NCI-H2171 (cell line): ENCODE results near the gene SYT13.

Source experiments
- DNase-seq: peaks from one replicate; lab custom pipeline; 2025; lab: John Stamatoyannopoulos, UW

SYT13 gene

DNA sequence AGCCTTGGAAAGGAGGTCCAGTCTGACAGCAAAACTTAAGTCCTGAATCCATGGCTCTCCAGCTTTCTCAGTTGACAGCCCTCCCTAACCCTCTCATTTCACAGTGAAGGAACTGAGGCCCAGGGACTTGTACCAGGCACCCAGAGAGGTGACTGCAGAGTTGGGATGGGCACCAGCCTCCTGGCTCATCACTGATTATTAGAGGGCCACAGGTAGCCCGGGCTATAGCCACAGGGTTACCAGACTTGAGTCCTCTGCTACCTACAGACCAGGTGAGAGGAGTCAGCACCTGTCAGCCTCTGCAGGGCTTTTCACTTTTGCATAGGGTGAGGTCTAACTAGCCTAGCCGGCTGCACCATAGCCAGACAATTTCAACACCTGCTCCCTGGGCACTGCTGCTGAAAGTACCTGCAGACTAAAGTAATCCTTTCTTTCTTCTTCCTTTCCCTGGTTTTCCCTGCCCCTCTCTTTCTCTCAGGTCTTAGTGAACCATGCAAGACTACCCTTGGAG, 37.6 kb downstream of the SYT13 start:
- DNase-seq: no peak

DNA sequence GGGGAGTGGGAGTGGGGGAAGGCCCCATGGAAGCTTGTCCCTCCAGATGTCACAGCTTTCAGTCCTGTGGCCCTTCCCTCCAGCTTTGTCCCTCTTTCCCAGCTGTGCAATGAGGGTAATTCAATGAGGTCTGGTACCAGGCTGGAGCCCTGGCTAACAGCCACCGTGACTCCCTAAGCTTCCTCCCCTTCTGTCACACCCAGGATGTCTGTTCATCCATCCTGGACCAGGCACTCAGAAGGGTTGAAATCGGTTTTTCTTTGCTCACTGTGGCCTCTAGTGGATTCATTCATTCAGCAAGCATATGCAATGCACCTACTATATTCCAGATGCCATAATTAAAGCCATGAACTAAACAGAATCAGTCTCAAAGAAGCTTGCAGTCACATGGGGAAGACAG, 38.7 kb downstream of the SYT13 start:
- DNase-seq: no peak

DNA sequence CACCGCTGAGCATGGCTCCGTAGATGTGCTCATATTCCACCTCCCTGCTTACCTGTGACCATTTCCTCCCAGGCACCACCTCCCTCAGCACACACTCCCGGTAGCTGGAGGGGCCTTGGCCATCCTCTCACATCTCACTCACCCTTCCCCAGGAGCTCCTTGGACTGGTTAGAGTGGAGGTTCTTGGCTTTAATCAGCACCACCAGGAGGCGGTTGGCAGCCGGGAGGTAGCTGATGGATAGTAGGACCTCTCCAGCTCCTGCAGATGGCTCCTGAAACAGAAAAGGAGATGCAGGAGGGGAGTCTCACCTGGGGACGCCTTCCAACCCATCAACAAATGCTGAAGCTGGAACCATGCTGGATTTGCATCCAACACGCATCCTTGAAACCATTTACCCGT, 39.9 kb downstream of the SYT13 start:
- DNase-seq: no peak

DNA sequence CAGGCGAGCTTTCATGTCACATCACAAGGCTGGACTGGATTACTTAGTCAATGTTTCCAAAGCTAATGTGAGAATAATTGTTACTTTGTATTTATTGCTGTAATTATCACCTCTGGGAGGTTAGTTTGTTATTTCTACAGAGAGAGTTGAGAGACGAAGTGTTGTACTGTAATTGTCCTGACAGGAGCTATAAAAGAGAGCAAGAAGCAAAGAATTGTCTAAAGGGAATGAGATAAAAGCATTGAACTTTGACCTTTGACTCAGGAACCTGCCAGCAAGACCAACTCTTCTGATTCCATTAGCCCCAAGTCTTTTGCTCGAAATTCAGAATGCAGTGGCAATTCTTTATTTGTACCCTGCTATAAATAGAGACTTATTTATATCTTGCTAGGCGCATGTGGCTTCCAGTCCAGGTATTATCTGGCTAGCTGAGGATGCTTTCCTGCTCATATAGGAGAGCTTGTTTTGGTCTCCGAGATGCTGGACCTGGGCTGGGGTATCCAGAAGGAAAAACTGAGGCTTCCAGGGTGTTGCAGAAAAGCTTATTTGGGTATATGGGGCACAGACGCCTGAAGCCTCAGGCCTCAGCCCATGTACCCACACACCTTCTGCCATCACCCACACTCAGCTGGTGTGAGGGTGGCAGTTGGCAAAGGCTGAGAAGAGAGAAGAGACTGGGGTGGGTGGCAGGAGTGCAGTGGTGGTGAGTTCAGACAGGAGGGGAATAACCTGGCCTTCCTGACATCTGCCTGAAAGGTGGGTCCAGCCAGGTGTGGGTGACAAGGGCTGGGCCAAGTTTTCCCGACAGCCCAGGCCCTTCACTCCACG, 40.7 kb downstream of the SYT13 start:
- DNase-seq: no peak

DNA sequence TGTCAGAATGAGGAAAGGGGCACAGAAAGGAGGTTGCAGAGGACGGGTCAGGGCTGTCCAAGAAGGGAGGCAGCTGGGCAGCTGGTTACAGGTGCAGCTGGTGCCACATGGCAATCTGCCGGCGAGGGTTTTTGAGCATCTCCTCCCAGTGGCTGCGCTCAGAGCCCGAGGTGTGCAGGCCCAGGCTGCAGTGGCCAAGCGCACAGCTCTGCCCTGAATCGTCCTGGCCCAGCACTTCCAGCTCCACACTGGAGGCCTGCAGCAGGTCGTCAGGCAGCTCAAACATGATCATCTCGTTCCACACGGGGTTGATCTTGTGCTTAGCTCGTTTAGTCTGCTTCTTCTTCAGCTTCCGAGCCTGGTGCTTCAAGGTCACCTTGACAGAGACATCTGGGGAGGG, 42.2 kb downstream of the SYT13 start:
- DNase-seq: no peak

DNA sequence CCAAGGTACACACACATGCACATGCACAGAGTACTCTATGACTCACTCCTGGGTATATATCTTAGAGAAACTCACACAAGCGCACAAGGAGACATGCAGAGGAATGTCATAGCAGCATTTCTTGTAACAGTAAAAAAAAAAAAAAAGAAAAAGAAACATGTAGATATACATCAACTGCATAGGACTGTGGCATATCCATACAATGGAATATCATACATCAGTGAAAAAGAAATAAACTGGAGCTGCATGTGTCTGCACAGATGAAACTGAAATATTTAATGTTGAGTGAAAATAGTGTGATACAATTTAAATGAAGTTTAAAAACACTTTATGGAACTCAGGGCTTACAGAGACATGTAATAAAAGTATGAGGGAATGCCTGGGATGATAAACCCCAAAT, 46.4 kb downstream of the SYT13 start:
- no peak for DNase-seq

DNA sequence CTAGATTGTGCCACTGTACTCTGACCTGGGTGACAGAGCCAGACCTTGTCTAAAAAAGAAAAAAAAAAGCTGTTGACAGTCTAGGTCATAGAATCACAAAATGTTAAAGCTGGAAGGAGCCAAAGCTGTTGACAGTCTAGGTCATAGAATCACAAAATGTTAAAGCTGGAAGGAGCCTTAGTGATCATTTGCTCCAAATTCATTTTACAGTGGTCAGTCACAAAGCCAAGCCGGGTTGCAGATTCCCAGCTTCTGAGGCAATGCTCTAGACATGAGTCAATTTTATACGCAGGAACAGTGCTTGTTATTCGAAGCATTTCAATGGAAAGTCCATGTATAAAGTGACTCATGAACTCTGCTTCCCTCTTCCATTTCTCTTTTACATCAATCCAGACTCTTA, 47.4 kb downstream of the SYT13 start:
- DNase-seq: no peak

DNA sequence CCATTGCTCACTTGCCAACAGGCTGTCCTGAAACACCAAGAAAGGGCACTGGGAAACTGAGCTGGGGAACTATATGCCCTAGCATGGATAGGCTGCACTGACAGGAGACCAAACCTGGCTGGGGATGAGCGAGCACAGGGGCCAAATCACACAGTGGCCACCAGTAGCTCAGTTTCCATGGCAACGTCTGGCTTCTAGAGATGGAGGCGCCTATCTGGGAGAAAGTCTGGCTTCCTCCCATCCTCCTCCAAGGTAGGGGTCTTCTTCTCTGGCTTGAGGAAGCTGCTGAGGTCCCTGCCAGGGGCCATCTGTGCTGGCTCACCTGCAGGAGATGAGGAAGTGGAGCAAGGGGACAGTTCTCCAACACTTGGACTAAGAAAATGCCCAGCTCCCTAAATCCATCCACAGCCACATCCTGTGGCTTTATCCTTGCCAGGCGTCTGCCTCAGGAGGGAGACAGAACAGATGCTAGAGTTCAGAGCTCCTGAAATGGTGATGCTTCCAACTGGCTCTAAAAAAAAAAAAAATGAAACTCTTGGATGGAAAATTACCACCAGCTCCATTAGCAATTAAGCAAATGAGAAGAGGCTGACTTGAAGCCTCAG, 48.3 kb downstream of the SYT13 start:
- DNase-seq: peak; percentile 40

DNA sequence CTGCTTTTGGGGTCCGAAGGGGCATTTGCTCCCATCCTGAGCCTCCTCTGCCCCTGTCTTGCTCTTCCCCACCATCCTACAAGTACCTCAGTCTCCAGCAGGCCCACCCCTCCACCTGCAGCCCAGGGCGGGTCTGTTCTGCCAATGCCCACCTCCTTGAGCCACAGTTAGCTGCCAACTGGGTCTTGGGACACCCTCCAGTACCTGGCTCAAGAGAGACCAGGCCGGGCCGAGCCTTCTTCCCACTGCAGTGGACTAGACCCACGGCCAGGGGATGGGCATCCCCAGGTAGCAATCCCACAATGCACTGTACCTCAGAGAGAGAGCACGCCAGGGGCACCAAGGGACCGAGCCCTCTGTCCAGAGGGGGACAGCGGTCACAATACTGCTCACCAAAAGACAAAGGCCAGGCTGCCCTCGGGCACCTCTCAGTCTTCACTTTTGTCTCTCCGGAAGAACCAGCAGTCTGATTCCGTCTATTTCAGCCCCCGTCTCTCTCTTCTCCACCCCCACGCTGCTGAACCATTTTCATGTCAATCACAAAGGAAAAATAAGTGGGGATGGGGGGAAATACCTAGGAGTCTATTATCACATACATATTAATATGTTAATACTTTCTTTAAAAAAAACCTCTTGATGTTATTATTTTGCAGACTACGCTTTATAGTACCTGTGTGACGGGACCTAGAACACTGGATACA, 51.7 kb downstream of the SYT13 start:
- no peak for DNase-seq

DNA sequence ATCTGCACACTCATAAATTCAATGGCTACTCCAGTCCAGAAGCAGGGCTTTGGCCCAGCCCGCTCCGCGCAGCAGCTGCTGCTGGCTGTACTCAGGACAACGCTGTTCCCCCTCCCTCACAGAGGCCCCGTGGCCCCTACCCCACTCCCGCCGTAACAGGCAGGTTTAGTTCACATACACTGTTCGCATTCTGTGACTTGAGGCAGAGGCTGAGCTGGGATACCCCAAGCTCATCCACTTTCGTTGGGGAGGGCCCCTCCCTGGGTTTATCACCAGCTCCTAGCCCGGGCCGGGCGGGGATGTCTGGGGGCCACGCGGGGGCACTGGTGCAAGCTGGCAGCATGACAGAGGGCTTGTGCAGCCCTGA, 52.4 kb downstream of the SYT13 start:
- DNase-seq: no peak

DNA sequence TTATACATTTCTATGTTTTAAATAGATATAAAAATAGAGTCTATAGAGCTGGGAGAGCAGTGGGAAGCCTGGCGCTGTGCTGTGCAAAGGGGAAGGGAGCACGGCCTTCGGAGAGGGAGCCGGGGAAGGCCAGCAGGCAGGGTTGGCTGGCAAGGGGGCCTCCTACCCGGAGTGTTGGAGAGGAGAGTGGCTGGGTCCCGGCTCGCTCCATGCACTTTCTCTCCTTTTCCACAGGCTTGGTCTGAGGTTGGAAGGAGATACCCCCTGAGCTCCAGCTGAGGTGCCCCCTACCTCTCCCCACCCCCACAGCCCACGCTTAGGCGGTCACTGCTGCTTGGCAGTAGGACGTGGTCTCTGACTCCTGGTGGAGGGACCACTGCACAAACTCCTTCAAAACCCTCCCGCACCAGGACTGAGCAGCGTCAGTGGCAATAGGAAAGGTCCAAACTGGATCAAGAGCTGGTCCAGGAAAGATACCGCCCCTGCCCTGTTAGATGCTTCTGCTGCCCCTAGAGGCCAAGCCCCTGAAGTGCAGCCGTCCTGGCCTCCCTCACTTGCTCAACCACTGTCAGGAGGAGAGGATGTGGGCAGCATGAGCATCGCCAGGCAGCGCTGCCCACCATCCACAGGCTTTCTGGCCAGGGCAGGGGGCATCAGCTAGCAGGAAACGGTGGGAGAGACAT, 52.9 kb downstream of the SYT13 start:
- no peak for DNase-seq

DNA sequence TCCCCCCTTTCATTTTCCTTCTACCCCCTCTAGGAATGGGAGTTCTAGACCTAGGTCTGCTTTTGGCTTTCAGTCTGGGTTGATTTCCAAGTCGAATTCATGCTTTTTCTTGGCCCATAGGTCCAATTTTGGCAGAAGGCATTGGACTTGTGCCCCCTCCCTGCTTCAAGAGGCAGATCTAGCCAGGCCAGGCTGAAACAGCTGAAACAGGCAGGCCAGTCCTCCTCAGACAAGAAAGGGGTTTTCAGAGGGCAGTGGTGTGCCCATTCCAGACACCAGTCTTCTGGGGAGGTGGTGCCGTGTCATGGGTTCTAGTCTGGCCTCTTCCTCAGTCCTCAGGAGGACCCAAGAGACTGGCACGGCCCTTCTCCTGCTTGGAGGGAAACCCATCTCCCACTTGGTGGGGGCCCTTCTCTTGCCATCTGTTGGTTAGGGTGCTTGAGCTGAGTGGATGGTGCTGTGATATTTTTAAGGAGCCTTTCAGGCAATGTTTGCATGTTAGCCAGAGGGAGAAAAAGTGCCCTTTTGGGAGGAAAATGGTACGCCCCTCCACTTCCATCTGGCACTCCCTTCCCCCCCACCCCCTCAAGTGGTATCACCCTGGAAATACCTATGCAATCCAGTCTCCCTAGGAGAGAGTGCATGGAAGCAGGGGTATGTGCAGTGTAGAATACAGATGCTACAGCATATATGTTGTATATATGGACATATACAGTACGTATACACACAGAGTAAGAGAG, 53.6 kb downstream of the SYT13 start:
- peak; percentile 53 for DNase-seq

DNA sequence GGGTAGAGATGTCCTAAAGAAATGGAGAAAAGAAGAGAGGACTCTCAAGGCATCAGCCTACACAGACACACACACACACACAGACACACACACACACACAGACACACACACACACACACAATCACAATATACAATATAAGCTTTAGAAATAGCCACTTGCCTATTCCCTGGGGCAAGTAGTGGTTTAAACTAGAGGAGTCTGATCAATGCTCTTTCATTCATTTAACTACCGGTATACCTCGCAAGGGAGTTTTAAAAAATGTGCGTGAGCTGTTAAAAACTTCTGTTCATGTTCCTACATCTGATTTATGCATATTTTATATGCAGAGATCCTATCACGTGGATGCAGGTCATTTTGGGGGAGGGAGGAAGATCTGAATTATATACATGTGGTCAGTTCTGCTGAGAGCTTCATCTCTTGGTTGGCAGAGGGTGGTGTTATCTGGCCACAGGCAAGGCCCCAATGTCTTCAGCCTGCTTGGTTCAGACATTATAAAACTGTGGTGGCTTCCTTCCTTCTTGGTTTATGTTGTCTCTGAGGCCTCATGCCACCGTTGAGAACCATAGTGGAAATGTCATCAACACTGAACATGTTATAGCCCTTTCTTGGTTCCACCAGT, 56.6 kb downstream of the SYT13 start:
- DNase-seq: no peak

DNA sequence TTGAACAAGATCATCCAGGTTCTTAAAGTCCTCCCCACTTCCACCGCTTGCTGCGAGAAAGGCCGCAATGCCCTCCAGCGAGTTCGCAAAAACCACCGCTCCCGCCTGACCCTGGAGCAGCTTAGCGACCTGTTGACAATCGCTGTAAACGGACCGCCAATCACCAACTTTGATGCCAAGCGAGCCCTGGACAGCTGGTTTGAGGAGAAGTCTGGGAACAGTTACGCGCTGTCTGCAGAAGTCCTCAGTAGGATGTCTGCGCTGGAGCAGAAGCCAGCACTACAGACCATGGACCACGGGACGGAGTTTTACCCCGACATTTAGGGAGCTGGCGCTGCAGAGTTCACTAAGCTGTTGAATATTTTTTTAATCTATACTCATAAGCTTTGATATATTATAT, 58.3 kb downstream of the SYT13 start:
- DNase-seq: no peak

DNA sequence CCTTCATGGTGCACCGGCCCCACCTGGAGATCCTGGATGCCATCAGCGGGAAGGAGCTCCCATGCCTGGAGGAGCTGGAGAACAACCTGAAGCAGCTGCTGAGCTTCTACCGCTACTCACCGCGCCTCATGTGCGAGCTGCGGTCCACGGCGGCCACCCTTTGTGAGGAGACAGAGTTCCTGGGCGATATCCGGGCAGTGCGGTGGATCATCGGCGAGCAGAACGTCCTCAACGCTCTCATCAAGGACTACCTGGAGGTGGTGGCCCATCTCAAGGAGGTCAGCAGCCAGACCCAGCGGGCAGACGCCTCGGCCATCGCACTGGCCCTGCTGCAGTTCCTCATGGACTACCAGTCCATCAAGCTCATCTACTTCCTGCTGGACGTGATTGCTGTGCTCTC, 59.2 kb downstream of the SYT13 start:
- no peak for DNase-seq

DNA sequence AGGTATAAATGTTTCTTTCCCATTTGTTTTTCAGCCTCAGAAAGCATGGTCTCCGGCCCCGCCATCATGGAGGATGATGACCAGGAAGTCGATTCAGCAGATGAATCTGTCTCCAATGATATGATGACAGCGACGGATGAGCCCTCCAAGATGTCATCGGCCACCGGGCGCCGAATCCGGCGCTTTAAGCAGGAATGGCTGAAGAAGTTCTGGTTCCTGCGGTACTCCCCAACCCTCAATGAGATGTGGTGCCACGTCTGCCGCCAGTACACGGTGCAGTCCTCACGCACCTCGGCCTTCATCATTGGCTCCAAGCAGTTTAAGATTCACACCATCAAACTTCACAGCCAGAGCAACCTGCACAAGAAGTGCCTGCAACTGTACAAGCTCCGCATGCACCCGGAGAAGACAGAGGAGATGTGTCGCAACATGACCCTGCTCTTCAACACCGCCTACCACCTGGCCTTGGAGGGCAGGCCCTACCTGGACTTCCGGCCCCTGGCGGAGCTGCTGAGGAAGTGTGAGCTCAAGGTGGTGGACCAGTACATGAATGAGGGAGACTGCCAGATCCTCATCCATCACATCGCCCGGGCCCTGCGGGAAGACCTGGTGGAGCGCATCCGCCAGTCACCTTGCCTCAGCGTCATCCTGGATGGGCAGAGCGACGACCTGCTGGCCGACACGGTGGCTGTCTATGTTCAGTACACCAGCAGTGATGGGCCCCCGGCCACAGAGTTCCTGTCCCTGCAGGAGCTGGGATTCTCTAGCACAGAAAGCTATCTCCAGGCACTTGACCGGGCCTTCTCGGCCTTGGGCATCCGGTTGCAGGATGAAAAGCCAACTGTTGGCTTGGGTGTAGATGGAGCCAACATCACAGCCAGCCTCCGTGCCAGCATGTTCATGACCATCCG, 59.9 kb downstream of the SYT13 start:
- DNase-seq: no peak

DNA sequence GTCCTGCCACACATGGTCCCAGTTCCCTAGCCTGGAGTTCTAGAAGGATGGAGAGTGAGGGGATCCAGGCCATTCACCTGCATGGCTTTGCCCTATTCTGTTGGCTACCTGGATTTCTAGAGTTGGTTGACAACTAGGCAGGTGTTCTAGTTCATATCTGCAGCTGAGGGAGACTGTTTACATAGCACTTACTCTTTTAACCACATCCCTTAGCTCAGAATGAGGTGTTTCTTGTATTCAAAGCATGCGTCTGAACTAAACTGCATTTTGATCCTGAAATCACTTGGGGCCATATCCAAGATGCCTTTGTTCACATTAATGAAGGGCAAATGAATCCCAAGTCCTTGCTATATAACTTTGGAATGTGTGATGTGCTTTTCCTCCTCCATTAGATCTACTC, 60.9 kb downstream of the SYT13 start:
- DNase-seq: no peak

DNA sequence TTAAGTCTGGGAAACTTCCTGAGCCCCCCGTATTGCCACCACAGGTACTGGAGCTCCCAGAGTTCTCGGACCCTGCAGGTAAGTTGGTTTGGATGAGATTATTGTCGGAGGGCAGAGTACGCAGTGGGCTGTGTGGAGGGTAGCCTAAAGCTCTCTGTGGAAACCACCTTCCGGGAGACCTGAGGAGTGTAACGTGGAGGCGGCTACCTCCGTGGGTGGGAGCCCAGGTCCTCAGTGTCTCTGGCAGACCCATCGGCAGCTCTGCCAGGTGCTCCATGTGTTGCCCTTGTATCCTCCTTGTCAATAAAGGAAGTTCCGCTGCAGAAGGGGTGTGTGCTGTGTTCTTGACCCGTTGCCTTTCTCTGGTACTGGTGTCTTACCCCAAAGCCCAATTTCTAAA, 61.4 kb downstream of the SYT13 start:
- no peak for DNase-seq

DNA sequence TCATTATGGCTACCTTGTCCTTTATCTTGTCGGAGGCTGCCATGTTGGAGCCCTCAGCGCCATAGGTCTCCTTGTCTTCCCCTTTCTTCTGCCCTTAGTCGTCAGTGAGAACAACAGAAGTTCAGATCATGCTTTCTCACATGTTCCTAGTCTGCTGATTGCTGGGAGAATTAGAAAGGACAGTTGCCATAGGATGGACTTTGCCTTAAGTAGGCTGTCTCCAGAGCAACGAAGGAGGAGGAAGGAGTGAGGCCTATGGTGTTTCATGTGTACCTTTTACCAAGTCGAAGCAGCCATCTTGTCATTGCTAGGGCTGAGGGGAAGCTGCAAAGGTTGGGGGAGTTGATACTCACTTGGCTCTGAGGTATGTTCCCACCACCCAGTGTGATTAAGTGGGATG, 62.6 kb downstream of the SYT13 start:
- DNase-seq: no peak

DNA sequence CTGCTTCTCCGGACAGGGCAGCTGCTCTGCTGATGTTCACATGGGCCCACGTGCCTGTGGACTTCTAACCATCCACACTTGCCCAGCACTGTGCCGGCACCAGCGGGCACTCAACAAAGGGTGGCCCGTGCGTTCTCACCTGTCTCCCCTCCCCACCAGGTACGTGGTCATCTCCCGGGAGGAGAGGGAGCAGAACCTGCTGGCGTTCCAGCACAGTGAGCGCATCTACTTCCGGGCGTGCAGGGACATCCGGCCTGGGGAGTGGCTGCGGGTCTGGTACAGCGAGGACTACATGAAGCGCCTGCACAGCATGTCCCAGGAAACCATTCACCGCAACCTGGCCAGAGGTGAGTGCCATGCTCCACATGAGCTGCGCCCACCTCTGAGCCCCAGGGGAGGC, 66.7 kb downstream of the SYT13 start:
- DNase-seq: no peak
